MCF 10A (cell line): ENCODE results near the gene AP1G1. TPM values are rescaled to one million over a fixed set of nuclear protein-coding genes. Genes with fewer than 3 reads are reported as not detected.

Experiments used
- BruUV-seq: library from RNA; stranded (reverse); fragments of 400-500 nt; replicated peaks from 2 replicates; lab custom pipeline; 2021; lab: Mats Ljungman, UMichigan
- CTCF ChIA-PET: fragments of 300-600 bp; sonication (Branson Sonifier 250); formaldehyde crosslinking; extraction: SDS; loops from one replicate; lab custom pipeline; 2021; ENCODE audit warnings: antibody characterized with exemption, inconsistent platforms; lab: Yijun Ruan, JAX
- POLR2A ChIA-PET: fragments of 300-600, 350-650 bp; sonication (Branson Sonifier 250); formaldehyde crosslinking; extraction: SDS; loops from one replicate; lab custom pipeline; 2020; ENCODE audit warnings: antibody characterized with exemption, inconsistent platforms; lab: Yijun Ruan, JAX
- DNase-seq: peaks from one replicate; pipeline ENCODE4 v3.0.0-alpha.2; 2018; ENCODE audit not compliant: unreplicated experiment
- H3K27ac Mint-ChIP-seq: one replicate; pipeline ENCODE4 v1.8.0; 2022; ENCODE audit warnings: mild to moderate bottlenecking, low read depth, mixed read lengths; ENCODE audit not compliant: unreplicated experiment
- H3K27me3 Mint-ChIP-seq: one replicate; pipeline ENCODE4 v1.8.0; 2022; ENCODE audit warnings: mixed read lengths; ENCODE audit not compliant: insufficient read depth, unreplicated experiment
- H3K36me3 Mint-ChIP-seq: one replicate; pipeline ENCODE4 v1.8.0; 2022; ENCODE audit warnings: mild to moderate bottlenecking, moderate library complexity, mixed read lengths; ENCODE audit not compliant: insufficient read depth, unreplicated experiment
- H3K4me1 Mint-ChIP-seq: one replicate; pipeline ENCODE4 v1.8.0; 2022; ENCODE audit warnings: mixed read lengths; ENCODE audit not compliant: insufficient read depth, unreplicated experiment
- H3K4me3 Mint-ChIP-seq: one replicate; pipeline ENCODE4 v1.8.0; 2022; ENCODE audit warnings: mild to moderate bottlenecking, moderate library complexity, mixed read lengths; ENCODE audit not compliant: unreplicated experiment
- H3K9me3 Mint-ChIP-seq: one replicate; pipeline ENCODE4 v1.8.0; 2022; ENCODE audit warnings: mixed read lengths; ENCODE audit not compliant: unreplicated experiment
- CTCF ChIP-seq: fragments of 200-600 bp; IDR thresholded peaks from one replicate; pipeline ENCODE4 v1.8.0; 2022; ENCODE audit warnings: antibody characterized with exemption, mild to moderate bottlenecking; ENCODE audit not compliant: unreplicated experiment
- intact Hi-C: fragments of 100-400 bp; cut with micrococcal nuclease; formaldehyde crosslinking; loops from 2 replicates; pipeline ENCODE4 v1.14.1; 2022
- total RNA-seq: library from RNA; stranded (reverse); gene quantifications from 2 replicates; pipeline ENCODE4 v1.2.3, GENCODE V29; 2022

AP1G1 gene
- total RNA-seq, 1 experiment from 2014 or later, result 99.5 TPM

GRCh38 chr16:71707199-71707598 is 101.4 kb downstream of the AP1G1 start:
- ChIA-PET CTCF (interaction anchor here (0.7 to 1.4 kb wide), 5 partner anchors 13 to 176 kb away, joined by 3 read pairs; no protein-coding TSS in a partner anchor), POLR2A (interaction anchor here (0.6 to 3.4 kb wide), 4 partner anchors 8 to 245 kb away, joined by 3 to 47 read pairs (median 4); partner anchors contain the start of gene ZNF23)
- Mint-ChIP-seq H3K36me3 (peaks cover 9% of the 10 kb centered on the region), H3K27ac (peak overlapping the region; percentile 97), H3K27me3 (no peaks in the 10 kb centered on the region), H3K4me3 (peak overlapping the region; percentile 68), H3K4me1 (peaks cover 26% of the 10 kb centered on the region), H3K9me3 (no peaks in the 10 kb centered on the region)
- TF ChIP-seq CTCF, result no peak
- BruUV-seq, result no TSS peak
- intact Hi-C loops, result no loop called here
- no peak for DNase-seq

- no peak for TF ChIP-seq CTCF
- ChIA-PET POLR2A (no interaction called here), CTCF (no interaction called here)
- H3K4me1 Mint-ChIP-seq, result peaks cover 26% of the 10 kb centered on the region
- intact Hi-C loops, result no loop called here
- no peak overlapping the region for H3K27ac Mint-ChIP-seq
- H3K36me3 Mint-ChIP-seq, result peaks cover 14% of the 10 kb centered on the region
- no peak for DNase-seq
- no peak overlapping the region for H3K4me3 Mint-ChIP-seq
- no peaks in the 10 kb centered on the region for H3K27me3 Mint-ChIP-seq
- no TSS peak for BruUV-seq
- no peaks in the 10 kb centered on the region for H3K9me3 Mint-ChIP-seq
Observed at GRCh38 chr16:71706046-71706445, 102.6 kb downstream of the AP1G1 start.

- no peak for TF ChIP-seq CTCF
- Mint-ChIP-seq H3K4me1 (peaks cover 12% of the 10 kb centered on the region), H3K27ac (no peak overlapping the region), H3K27me3 (no peaks in the 10 kb centered on the region), H3K4me3 (no peak overlapping the region), H3K36me3 (peaks cover 25% of the 10 kb centered on the region), H3K9me3 (no peaks in the 10 kb centered on the region)
- POLR2A ChIA-PET, result interaction anchor here (0.6 kb wide), 1 partner anchor 16 kb away, joined by 5 read pairs; no protein-coding TSS in a partner anchor
- CTCF ChIA-PET, result interaction anchor here (0.6 to 0.7 kb wide), 2 partner anchors 58 to 261 kb away, joined by 3 to 4 read pairs; no protein-coding TSS in a partner anchor
- no peak for DNase-seq
- BruUV-seq, result no TSS peak
- intact Hi-C loops, result no loop called here
Observed at GRCh38 chr16:71703333-71703732, 105.3 kb downstream of the AP1G1 start.

GRCh38 chr16:71700831-71701230 is 107.8 kb downstream of the AP1G1 start:
- no peak for DNase-seq
- intact Hi-C loops, result no loop called here
- Mint-ChIP-seq H3K27me3 (no peaks in the 10 kb centered on the region), H3K27ac (no peak overlapping the region), H3K36me3 (peaks cover 34% of the 10 kb centered on the region), H3K4me3 (no peak overlapping the region), H3K9me3 (no peaks in the 10 kb centered on the region), H3K4me1 (no peaks in the 10 kb centered on the region)
- ChIA-PET POLR2A (no interaction called here), CTCF (interaction anchor here (0.7 kb wide), 1 partner anchor 162 kb away, joined by 3 read pairs; no protein-coding TSS in a partner anchor)
- TF ChIP-seq CTCF, result no peak
- BruUV-seq, result no TSS peak
